ENCODE measurements around the gene PHF10. TPM values are rescaled to one million over a fixed set of nuclear protein-coding genes. Genes with fewer than 3 reads are reported as not detected.

PHF10 gene
- total and polyA plus RNA-seq, 9 donors, result 37.9 to 102 (median 70.0) TPM

DNA sequence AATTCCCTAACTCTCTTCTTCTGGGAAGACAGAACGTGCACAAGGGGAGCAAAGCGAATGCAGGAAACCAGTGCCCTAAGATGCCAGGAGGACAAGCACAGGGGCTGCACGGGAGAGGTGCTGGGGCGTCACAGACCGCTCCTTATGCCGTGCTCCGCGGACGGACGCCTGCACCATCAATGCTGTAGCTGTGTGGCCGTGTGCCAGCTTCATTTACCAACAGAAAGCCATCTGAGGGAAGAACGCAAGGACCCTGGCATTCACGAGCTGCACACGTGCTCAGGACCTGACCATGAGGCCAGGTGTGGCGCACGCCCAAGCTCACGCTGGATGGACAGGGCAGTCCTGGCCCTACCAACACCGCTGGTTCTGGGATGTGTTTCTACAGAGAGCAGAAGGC is 57.9 kb downstream of the PHF10 start:
- H3K9me3 ChIP-seq, result no peaks in the 10 kb centered on the region
- 93 to 95% (median 93%) methylated on average over 18 of the region's 18 CpGs for WGBS, 3 donors
- H3K4me3 ChIP-seq, result no peak overlapping the region
- H3K36me3 ChIP-seq, result no peaks in the 10 kb centered on the region
- intact Hi-C loops (cut with DNase I), result no loop called here
- no peaks in the 10 kb centered on the region for H3K4me1 ChIP-seq (ENCODE audit: insufficient read depth)
- no peak for DNase-seq
- H3K27ac ChIP-seq, result no peak overlapping the region
- TF ChIP-seq POLR2A (IDR thresholded peaks at IDR 0.05), result no peak
- TF ChIP-seq EP300 (IDR thresholded peaks at IDR 0.05), result no peak
- TF ChIP-seq, protein P1, sequence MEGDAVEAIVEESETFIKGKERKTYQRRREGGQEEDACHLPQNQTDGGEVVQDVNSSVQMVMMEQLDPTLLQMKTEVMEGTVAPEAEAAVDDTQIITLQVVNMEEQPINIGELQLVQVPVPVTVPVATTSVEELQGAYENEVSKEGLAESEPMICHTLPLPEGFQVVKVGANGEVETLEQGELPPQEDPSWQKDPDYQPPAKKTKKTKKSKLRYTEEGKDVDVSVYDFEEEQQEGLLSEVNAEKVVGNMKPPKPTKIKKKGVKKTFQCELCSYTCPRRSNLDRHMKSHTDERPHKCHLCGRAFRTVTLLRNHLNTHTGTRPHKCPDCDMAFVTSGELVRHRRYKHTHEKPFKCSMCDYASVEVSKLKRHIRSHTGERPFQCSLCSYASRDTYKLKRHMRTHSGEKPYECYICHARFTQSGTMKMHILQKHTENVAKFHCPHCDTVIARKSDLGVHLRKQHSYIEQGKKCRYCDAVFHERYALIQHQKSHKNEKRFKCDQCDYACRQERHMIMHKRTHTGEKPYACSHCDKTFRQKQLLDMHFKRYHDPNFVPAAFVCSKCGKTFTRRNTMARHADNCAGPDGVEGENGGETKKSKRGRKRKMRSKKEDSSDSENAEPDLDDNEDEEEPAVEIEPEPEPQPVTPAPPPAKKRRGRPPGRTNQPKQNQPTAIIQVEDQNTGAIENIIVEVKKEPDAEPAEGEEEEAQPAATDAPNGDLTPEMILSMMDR (IDR thresholded peaks at IDR 0.05), result no peak
- H3K27me3 ChIP-seq, result no peaks in the 10 kb centered on the region

- H3K36me3 ChIP-seq, result no peaks in the 10 kb centered on the region
- H3K27ac ChIP-seq, result no peak overlapping the region
- DNase-seq, result no peak
- H3K4me3 ChIP-seq, result no peak overlapping the region
- H3K4me1 ChIP-seq (ENCODE audit: insufficient read depth), result no peaks in the 10 kb centered on the region
- no peaks in the 10 kb centered on the region for H3K9me3 ChIP-seq
- 71 to 84% (median 79%) methylated on average over 9 of the region's 9 CpGs for WGBS, 3 donors
- no peak for TF ChIP-seq POLR2A (IDR thresholded peaks at IDR 0.05)
- TF ChIP-seq EP300 (IDR thresholded peaks at IDR 0.05), result no peak
- TF ChIP-seq, protein P1 (IDR thresholded peaks at IDR 0.05), result no peak
- H3K27me3 ChIP-seq, result no peaks in the 10 kb centered on the region
- intact Hi-C loops (cut with DNase I), result no loop called here
Measured at GRCh38 chr6:169665289-169665688, 59.0 kb downstream of the PHF10 start.

DNA sequence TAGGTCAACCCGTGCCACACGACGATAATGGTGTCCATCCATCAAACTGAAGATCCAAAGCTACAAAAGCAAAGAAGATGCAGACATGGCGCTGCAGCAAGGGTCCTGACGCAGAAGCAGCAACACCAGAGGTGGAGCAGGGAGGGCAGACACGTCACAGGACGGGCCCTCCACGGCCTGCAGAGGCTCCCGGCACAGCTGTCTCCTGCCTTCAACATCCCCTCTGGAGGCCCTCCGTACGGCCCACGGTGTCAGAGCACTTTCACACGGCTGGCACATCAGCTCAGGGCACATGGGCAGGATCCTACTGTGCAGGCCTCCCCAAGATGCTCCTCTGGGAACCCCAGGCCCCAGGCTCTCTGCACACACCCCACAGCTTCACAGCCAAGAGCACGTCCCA is 60.1 kb downstream of the PHF10 start:
- intact Hi-C loops (cut with DNase I), result no loop called here
- H3K27me3 ChIP-seq, result no peaks in the 10 kb centered on the region
- no peak overlapping the region for H3K4me3 ChIP-seq
- H3K4me1 ChIP-seq (ENCODE audit: insufficient read depth), result no peaks in the 10 kb centered on the region
- DNase-seq, result no peak
- no peaks in the 10 kb centered on the region for H3K36me3 ChIP-seq
- no peaks in the 10 kb centered on the region for H3K9me3 ChIP-seq
- H3K27ac ChIP-seq, result no peak overlapping the region
- 93 to 95% (median 94%) methylated on average over 14 of the region's 14 CpGs for WGBS, 3 donors
- TF ChIP-seq, protein P1 (IDR thresholded peaks at IDR 0.05), result no peak
- TF ChIP-seq EP300 (IDR thresholded peaks at IDR 0.05) (no peak), POLR2A (IDR thresholded peaks at IDR 0.05) (no peak)

DNA sequence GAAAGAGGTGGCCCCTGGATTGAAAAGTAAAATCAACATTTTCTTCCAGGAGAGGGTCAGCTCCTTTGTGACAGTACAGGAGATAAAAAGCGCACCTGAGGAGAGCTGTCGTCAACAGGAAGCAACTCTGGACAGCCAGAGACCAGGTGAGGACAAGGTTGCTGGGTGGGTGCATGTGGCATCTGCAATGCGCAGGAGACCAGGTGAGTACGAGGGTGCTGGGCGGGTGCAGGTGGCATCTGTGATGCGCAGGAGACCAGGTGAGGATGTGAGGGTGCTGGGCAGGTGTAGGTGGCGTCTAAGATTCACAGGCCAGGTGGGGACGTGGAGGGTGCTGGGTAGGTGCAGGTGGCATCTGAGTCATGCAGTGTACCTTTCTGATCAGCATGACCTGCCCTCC is 60.8 kb downstream of the PHF10 start:
- TF ChIP-seq POLR2A (IDR thresholded peaks at IDR 0.05), result no peak
- TF ChIP-seq, protein P1 (IDR thresholded peaks at IDR 0.05), result no peak
- no peak for DNase-seq
- 89 to 97% (median 90%) methylated on average over 8 of the region's 8 CpGs for WGBS, 3 donors
- no peaks in the 10 kb centered on the region for H3K27me3 ChIP-seq
- no peak overlapping the region for H3K4me3 ChIP-seq
- no peaks in the 10 kb centered on the region for H3K4me1 ChIP-seq (ENCODE audit: insufficient read depth)
- H3K36me3 ChIP-seq, result no peaks in the 10 kb centered on the region
- H3K27ac ChIP-seq, result no peak overlapping the region
- H3K9me3 ChIP-seq, result no peaks in the 10 kb centered on the region
- intact Hi-C loops (cut with DNase I), result no loop called here

GRCh38 chr6:169661391-169661756 is 62.9 kb downstream of the PHF10 start:
- no peak overlapping the region for H3K27ac ChIP-seq
- intact Hi-C loops (cut with DNase I), result no loop called here
- H3K27me3 ChIP-seq, result no peaks in the 10 kb centered on the region
- 90 to 92% (median 90%) methylated on average over 5 to 7 of the region's 7 CpGs for WGBS, 3 donors
- TF ChIP-seq, protein P1 (IDR thresholded peaks at IDR 0.05), result no peak
- TF ChIP-seq POLR2A (IDR thresholded peaks at IDR 0.05) (no peak), EP300 (IDR thresholded peaks at IDR 0.05) (no peak)
- H3K36me3 ChIP-seq, result no peaks in the 10 kb centered on the region
- DNase-seq, result no peak
- no peaks in the 10 kb centered on the region for H3K4me1 ChIP-seq (ENCODE audit: insufficient read depth)
- no peaks in the 10 kb centered on the region for H3K9me3 ChIP-seq
- no peak overlapping the region for H3K4me3 ChIP-seq
